DMS53 (cell line): ENCODE results near the gene ULK4.
"Not testable (repeated sequence)": the region's sequence is repeated elsewhere in the genome, so short reads cannot be mapped to it uniquely, and the experiment has no call there.

Source experiments
- DNase-seq: peaks from one replicate; lab custom pipeline; 2025; lab: John Stamatoyannopoulos, UW

The ULK4 gene

DNA sequence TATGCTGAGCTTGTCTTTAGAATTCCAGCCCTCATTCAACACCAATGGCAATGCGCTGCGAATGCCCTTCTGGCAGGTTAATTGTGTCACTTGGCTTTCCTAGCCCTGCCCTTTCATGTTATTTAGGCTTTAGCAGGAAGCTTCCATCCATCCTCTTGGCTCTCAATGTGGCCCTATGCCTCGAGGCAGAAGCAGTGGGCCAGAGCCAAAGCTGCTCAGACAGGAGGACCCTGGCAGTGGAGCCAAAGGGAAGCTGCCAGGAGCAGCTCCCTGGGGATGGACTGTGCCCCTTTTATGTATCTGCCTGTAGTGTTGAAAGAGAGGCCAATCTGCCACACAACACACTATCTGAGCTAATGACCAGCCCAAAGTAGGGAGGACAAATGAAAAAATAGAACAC lies 386.2 kb downstream of the ULK4 start:
- DNase-seq: no peak

DNA sequence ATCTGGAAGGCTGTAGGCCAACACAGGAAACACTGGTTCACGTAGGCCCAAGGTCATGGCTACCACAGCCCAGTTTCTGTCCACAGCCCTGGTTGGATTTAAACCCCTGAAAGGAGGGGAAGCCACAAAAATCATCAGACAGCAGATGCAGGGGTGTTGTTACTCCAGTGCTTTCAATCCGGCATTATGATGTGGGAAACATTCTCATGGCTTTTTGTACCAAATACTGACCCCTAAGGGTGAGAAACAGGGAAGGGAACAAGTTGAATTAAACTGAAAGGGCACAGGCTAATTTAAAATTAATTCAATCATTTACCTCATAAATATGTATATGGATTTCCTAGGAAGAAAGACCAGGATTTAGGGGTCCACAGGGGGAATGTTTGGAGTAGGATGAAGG lies 387.0 kb downstream of the ULK4 start:
- DNase-seq: no peak

- DNase-seq: no peak
Observed at GRCh38 chr3:41573591-41573990, 388.3 kb downstream of the ULK4 start.

DNA sequence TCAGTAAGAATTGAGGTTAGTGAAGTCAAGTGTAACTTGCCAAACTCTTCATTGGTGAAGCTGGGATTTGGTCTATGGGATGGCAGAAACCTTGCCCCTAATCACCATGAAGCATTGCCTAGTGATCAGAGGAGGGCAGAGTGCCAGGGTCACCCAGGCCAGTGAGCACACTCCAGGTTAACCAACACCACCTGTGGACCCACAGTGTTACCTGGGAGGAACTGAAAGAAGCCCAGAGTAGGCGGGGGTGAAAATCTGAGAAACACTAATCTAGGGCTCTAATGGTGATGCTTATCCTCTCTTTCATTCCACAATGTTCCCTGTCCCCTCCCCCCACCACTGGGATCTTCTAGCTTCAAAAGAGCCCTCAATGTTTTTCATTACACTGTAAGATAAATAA lies 389.8 kb downstream of the ULK4 start:
- no peak for DNase-seq

- DNase-seq: no peak
Observed at GRCh38 chr3:41569632-41570305, 392.1 kb downstream of the ULK4 start.

GRCh38 chr3:41565948-41566514 lies 395.9 kb downstream of the ULK4 start:
- DNase-seq: peak; percentile 5

DNA sequence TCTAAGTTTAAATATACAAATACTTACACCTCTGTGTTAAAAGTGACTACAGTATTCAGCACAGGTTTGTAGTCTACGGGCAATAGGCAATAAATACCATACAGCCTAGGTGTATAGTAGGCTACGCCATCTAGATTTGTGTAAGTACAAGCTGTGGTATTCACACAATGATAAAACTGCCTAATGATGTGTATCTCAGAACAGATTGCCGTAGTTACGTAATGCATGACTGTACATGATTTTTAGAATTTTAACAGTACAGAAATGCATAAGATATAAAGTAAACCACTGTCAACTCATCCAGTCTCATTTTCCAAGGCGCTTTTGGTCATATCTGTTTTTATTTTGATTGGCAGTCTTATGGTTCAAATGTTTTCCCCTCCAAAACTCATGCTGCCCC lies 396.9 kb downstream of the ULK4 start:
- no peak for DNase-seq

DNA sequence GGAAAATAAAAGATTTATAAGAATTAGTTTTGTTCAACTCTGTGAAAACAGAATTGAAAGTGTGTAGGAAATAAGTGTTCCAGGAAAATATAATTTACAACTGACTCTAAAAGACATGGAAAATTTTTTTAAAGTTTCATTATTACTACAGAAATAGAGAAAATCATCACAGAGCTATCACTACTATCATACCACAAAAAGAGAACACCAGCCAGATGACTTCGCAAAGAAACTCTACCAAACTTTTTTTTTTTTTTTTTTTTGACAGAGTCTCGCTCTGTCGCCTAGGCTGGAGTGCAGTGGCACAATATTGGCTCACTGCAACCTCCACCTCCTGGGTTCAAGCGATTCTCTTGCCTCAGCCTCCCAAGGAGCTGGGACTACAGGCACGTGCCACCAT lies 405.7 kb downstream of the ULK4 start:
- not testable (repeated sequence) for DNase-seq

DNA sequence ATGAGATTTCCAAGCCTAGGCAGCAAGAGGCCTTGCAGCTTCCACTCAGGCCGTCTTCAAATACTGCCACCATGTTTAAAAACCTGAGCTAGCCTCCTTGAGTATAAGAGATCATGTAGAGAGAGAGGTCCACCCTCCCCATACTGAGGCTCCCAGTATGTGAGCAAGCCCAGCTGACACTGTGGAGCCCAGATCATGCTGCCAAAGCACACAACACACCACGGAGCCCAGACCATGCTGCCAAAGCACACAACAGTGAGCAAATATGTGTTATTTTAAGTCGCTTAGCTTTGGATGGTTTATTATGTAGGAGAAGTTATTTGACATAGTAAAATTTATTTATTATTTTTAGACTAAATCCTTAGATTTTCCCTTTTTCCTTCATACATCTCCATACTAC lies 428.9 kb downstream of the ULK4 start:
- no peak for DNase-seq

GRCh38 chr3:41526995-41527573 lies 434.8 kb downstream of the ULK4 start:
- DNase-seq: no peak

DNA sequence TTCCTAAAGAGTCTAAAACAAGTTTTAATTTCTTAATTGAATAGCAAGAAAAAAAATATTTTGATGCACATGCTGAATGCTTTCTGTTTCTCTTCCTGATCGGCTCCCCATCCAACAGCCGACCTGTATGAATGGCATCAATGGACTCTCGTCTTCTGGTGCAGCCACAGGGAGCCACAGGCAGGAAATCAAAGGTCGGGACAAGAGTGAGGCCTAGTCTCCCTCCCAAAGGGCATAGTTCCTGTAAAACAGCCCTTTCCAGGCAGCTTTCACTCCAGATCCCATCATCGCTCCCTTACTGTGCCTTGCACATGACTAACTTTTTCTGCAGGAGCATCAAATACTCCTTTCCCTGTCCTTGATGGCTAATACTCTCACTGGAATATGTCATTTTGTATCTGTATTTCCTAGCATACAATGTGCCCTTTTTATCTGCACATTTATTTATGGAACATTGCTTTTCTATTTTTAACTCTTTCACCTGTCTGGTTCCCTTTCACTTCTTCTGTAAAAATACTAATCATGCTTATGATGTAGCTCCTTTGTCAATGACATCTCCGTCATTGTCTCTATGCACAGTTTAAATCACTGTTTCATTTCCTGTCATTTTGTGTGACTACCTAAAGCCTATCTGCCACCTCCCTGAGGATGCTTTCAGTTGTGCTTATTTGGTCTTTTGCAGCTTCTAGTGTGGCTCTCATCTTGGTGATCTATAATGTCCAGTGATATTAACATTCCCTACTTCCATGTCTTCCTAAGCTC lies 436.4 kb downstream of the ULK4 start:
- no peak for DNase-seq

GRCh38 chr3:41523897-41524296 lies 438.0 kb downstream of the ULK4 start:
- no peak for DNase-seq

- DNase-seq: no peak
Observed at GRCh38 chr3:41522612-41523011, 439.3 kb downstream of the ULK4 start.

- no peak for DNase-seq
Observed at GRCh38 chr3:41521010-41521655, 440.8 kb downstream of the ULK4 start.

DNA sequence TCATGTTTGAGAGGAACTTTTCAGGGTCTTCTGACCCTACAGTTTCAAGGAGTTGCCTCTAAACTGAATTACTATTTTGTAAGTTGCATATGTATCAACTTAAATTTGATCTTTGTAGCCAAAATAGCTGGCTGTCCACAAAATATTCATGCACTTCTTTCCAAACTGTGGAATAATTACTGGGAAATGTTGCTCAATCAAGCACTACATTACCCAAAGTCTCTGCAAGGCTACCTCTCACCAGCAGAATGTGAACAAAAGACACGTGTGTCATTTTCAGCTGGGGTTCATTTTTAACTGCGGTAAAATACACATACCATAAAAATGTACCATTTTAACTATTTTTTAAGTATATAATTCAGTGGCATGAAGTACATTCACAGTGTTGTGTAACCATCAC lies 442.2 kb downstream of the ULK4 start:
- DNase-seq: no peak

GRCh38 chr3:41518626-41519025 lies 443.3 kb downstream of the ULK4 start:
- no peak for DNase-seq

GRCh38 chr3:41508063-41508696 lies 453.7 kb downstream of the ULK4 start:
- DNase-seq: no peak

DNA sequence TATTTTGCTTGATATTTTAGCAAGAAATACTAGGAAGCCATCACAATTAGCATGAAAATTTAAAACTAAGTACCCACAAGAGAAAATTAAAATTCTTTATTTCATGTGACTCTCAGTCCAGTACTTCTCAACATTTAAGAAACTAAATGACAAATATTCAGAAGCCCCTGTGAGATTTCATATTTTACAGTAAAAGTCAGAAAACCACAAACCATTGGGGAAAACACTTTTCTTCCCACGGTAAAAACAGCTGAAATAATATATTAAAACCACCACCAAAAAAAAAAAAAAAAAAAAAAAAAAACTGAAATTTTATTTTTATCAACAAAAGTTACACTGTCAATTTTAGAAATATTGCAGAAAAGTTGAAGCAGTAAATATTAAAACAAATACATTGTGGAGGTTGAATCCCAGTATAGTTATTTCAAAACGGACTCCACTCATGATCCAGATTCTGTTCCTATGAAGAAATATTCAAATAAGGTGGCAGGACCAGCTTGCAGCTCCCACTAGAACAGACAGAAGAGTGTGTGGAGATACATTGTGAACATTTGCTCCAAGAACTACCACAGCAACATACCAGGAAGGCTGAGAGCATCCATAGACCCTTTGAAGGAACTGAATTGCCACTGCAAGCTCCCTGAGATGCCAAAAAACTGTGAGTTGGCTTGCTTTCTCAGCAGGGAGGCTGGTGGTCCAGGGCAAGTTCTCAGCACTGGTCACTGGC lies 454.4 kb downstream of the ULK4 start:
- DNase-seq: no peak

DNA sequence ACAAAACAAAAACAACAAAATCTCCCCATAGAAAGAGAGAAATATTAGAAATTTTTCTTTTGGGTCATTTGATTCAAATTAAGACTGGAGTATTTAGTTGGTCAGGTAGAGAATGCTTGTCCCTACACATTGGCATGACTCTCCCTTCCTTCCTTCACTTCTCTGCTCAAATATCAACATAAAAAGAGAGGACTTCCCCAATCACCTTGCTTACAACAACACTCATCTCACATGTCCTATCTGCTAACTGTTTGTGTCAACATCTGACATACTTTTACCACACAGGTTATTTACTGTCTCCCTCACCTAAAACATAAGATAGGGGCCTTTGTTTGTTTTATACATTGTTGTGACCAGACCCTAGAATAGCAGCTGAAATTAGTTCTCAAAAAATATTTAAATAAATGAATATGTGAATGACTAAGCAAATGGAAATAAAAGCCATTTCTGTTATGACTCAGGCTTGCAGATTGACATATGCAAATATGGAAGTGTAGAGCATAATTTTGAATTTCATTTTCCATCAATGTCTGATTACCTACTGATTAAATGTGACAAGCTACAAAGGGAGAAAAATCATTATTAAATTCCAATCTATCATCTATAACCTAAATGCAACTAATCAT lies 457.8 kb downstream of the ULK4 start:
- DNase-seq: no peak

GRCh38 chr3:41502481-41502880 lies 459.4 kb downstream of the ULK4 start:
- no peak for DNase-seq

DNA sequence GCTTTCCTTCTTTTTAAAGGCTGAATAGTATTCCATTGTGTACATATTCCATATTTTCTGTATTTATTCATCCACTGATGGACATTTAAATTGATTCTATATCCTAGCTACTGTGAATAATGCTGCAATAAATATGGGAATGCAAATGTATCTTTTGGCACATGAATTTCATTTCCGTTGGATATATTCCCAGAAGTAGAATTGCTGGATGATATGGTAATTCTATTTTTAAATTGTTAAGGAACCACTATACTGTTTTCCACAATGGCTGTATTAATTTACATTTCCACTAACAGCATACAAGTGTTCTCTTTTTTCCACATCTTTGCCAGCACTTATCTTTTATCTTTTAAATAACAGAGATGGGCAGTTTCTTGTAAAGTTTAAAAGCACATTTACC lies 459.9 kb downstream of the ULK4 start:
- no peak for DNase-seq
